H1 (cell line): Measurements from ENCODE around the gene ARHGEF7. TPM values are rescaled to one million over a fixed set of nuclear protein-coding genes. Genes with fewer than 3 reads are reported as not detected.

Experiments
- BCL11A ChIP-seq, 2 experiments: IDR thresholded peaks; one replicate each; pipeline ENCODE4 v1.6.1; 2011; ENCODE audit warnings: low read depth in 2 of 2, low read length in 2 of 2, mild to moderate bottlenecking in 2 of 2
- CEBPB ChIP-seq: IDR thresholded peaks from 2 replicates; pipeline ENCODE4 v1.6.1; 2012; ENCODE audit warnings: low read depth, low read length
- GABPA ChIP-seq: IDR thresholded peaks from 2 replicates; pipeline ENCODE4 v1.6.1; 2011; ENCODE audit warnings: mild to moderate bottlenecking, low read length, moderate library complexity, borderline replicate concordance; ENCODE audit not compliant: insufficient read depth
- GTF2F1 ChIP-seq: IDR thresholded peaks from 2 replicates; pipeline ENCODE4 v1.6.1; 2012; ENCODE audit warnings: low read depth, low read length, improper control_type of control experiment, borderline replicate concordance
- JUN ChIP-seq: IDR thresholded peaks from 2 replicates; pipeline ENCODE4 v1.6.1; 2011; ENCODE audit warnings: low read depth, mild to moderate bottlenecking, improper control_type of control experiment, low read length
- RBBP5 ChIP-seq: IDR thresholded peaks from 2 replicates; pipeline ENCODE4 v1.7.1; 2012; ENCODE audit warnings: low read depth, mild to moderate bottlenecking, inconsistent platforms, low read length, moderate library complexity, borderline replicate concordance
- SIX5 ChIP-seq: IDR thresholded peaks from 2 replicates; pipeline ENCODE4 v1.6.1; 2011; ENCODE audit warnings: mild to moderate bottlenecking, low read depth, low read length
- SP1 ChIP-seq: IDR thresholded peaks from 2 replicates; pipeline ENCODE4 v1.6.1; 2011; ENCODE audit warnings: low read depth, low read length
- SUZ12 ChIP-seq: fragments of 200-600 bp; sonication (generic); IDR thresholded peaks from 2 replicates; pipeline ENCODE4 v1.6.1; 2012; ENCODE audit warnings: mild to moderate bottlenecking, inconsistent platforms, low read length, moderate library complexity, mixed read lengths
- TAF7 ChIP-seq: optimal IDR thresholded peaks from 2 replicates; pipeline ENCODE3; 2011; ENCODE audit warnings: low read depth, mild to moderate bottlenecking, inconsistent platforms, low read length, moderate library complexity, borderline replicate concordance
- TBP ChIP-seq: IDR thresholded peaks from 2 replicates; pipeline ENCODE4 v1.6.1; 2011; ENCODE audit warnings: low read depth, low read length, improper control_type of control experiment
- TEAD4 ChIP-seq: IDR thresholded peaks from 2 replicates; pipeline ENCODE4 v1.6.1; 2012; ENCODE audit warnings: low read depth, low read length, inconsistent platforms, mixed read lengths
- polyA plus RNA-seq, 7 experiments: library from polyadenylated mRNA; depleted of rRNA in 3 of 7; stranded (reverse) in 5 of 7; unstranded in 2 of 7; fragments of >200 nt in 5 of 7; fragments of 200-250 nt in 2 of 7; gene quantifications; 1 replicate in 5 of 7; 2 replicates in 1 of 7; 4 replicates in 1 of 7; pipeline versions ENCODE4 v1.2.1 to v1.2.3, GENCODE V29; 2011 to 2013; ENCODE audit warnings: missing spikeins in 2 of 7, mixed read lengths in 2 of 7
- total RNA-seq: library from RNA; stranded (reverse); fragmentation: NEBNext Ultra II Directional; extraction: Animal tissue kit (Norgen Biotek cat#: 25700); gene quantifications from 2 replicates; pipeline ENCODE4 v1.2.1, GENCODE V29; 2021

The ARHGEF7 gene
- total and polyA plus RNA-seq, 2 of the 8 experiments (the other 6 are each of a cell fraction or from before 2014, with no cell fraction given) = 26.2 to 56.5 TPM

DNA sequence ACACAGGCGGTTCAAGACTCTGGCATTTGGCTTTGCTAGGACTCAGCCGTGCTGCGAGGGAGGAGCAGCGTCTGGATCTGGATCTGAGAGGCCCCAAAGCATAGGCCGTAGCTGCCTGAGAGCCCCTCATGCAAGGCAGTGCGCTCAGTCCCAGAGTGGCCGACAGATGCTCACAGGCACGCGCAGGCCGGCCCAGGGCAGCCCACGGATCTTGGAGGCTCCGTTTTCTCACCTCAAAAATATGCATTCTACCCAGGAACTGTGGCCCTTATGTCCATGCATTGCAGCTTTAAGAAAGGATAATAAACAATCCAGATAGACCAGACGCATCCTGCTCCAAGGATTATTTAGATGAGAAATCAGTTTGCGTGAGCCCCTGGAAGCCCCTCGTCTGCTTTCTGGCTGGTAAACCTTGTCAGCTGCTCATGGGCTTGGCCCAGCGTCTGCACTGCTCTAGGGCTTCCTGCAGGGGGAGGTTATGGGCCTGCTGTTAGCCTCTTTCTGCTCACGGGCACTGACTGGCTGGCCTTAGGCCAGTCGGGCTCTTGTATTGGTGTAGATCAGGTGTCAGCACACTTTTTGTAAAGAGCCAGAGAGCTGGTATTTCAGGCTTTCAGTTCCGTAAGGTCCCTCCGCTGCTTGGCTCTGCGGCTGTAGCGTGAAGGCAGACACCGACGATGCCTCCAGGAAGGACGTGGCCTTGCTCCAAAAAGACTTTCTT is 229.5 kb downstream of the ARHGEF7 start (continued):
- TF ChIP-seq GABPA (peak; percentile 58; the same call in 1 of the 2 replicates), RBBP5 (0 out of 2 replicates have a peak, but pooled peaks have one; percentile 16), SUZ12 (no peak), TAF7 (peak; percentile 28), JUN (no peak), TBP (peak; percentile 49; the same call in 1 of the 2 replicates), SIX5 (no peak), TEAD4 (peak; percentile 50; the same call in 1 of the 2 replicates), BCL11A (IDR thresholded peaks at IDR 0.05; ENCODE audit: low read depth in 2 of 2, low read length in 2 of 2) (no peak), SP1 (0 out of 2 replicates have a peak, but pooled peaks have one; percentile 51), GTF2F1 (no peak), CEBPB (no peak)
